Tibial artery (tissue), 4 donors: ENCODE measurements around the gene RPA1.
"Not testable (repeated sequence)": the region's sequence is repeated elsewhere in the genome, so short reads cannot be mapped to it uniquely, and the experiment has no call there.

Experiments used
- DNase-seq, 2 donors: peaks; one replicate each; pipeline ENCODE4 v3.0.0-alpha.2; 2019
- H3K27ac ChIP-seq, 2 donors: fragments of 200-600 bp; sonication (generic) in 1 of 2; 1 replicate in 1 of 2; 2 replicates in 1 of 2; pipeline ENCODE4 v1.5.1; 2018 to 2019; ENCODE audit warnings: mild to moderate bottlenecking in 1 of 2
- H3K27me3 ChIP-seq, 2 donors: fragments of 200-600 bp; sonication (generic) in 1 of 2; one replicate each; pipeline versions ENCODE4 v1.5.1 to v1.6.0; 2016 to 2019
- H3K36me3 ChIP-seq, 3 donors: fragments of 200-600 bp; sonication (generic) in 2 of 3; one replicate each; pipeline ENCODE4 v1.5.1; 2016 to 2019; ENCODE audit warnings: mild to moderate bottlenecking in 2 of 3
- H3K4me1 ChIP-seq, 4 donors: fragments of 200-600 bp; sonication (generic) in 2 of 4; 1 replicate in 3 of 4; 2 replicates in 1 of 4; pipeline ENCODE4 v1.5.1; 2016 to 2019
- H3K4me3 ChIP-seq, 2 donors: fragments of 200-600 bp; sonication (generic) in 1 of 2; 1 replicate in 1 of 2; 2 replicates in 1 of 2; pipeline ENCODE4 v1.5.1; 2018 to 2019; ENCODE audit warnings: mild to moderate bottlenecking in 2 of 2
- H3K9me3 ChIP-seq, 3 donors: fragments of 200-600 bp; sonication (generic) in 1 of 3; one replicate each; pipeline ENCODE4 v1.5.1; 2016 to 2019
- CTCF ChIP-seq, 2 experiments: fragments of 200-600 bp in 1 of 2; fragments of 450-650 bp in 1 of 2; IDR thresholded peaks; one replicate each; pipeline ENCODE4 v1.5.1; 2017 to 2019; ENCODE audit warnings: antibody characterized with exemption in 2 of 2, mild to moderate bottlenecking in 1 of 2, moderate library complexity in 1 of 2
- intact Hi-C: fragments of 100-400 bp; cut with DNase I; formaldehyde crosslinking; loops from one replicate; pipeline ENCODE4 v1.15.0; 2023; ENCODE audit warnings: low total_unique reads

RPA1 gene

GRCh38 chr17:1803280-1803679, 26.5 kb upstream of the RPA1 start:
- TF ChIP-seq CTCF (IDR thresholded peaks at IDR 0.05), result no peak

DNA sequence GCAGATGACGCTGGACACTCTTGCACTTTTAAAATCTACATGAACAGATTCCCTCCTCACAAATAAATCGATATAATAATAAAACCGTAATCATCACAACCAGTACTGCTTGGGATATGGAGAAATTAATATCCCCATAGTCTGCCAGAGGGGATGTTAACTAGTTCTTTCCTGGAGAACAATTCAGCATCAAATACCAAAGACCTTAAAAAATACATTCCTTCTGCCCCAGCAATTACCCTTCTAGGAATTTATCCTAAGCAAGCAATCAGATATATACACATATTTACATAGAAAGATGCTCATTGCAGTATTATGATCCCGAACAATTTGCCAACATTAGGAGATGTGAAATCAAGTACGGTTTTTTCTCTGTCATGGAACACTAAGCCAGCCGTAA, 21.9 kb upstream of the RPA1 start:
- H3K36me3 ChIP-seq, result peaks cover 9 to 45% (median 35%) of the 10 kb centered on the region in 3 donors
- intact Hi-C loops, result no loop called here

More at GRCh38 chr17:1803280-1803679, 26.5 kb upstream of the RPA1 start:
- intact Hi-C loops, result no loop called here
- Histone ChIP-seq H3K27me3 (no peaks in the 10 kb centered on the region), H3K36me3 (peaks cover 6 to 52% (median 30%) of the 10 kb centered on the region in 3 donors), H3K4me1 (peaks cover 0 to 3% (median 0%) of the 10 kb centered on the region in 4 donors), H3K4me3 (no peak overlapping the region), H3K27ac (no peak overlapping the region), H3K9me3 (no peaks in the 10 kb centered on the region)
- no peak for DNase-seq

DNA sequence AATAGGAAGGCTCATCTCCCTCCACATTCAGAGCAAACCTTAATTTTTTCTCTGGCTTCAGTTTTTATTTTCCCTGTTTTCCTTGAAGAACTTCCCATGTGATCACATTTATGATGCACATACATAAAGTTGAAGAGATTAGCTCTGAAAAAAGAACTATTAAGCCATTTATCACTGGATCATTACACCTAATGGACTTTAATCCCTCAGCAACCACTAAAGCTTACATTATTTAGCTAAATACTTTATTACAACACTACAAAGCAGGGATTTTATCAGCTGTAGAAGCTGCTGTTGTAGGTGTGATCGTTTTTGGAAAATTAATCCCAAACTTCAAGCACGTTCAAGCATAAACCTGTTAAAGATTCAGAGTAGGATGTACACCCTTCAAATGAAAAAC, 21.2 kb upstream of the RPA1 start:
- no peak for DNase-seq
- no peak for TF ChIP-seq CTCF (IDR thresholded peaks at IDR 0.05)
- Histone ChIP-seq H3K36me3 (peaks cover 9 to 37% (median 35%) of the 10 kb centered on the region in 3 donors), H3K27ac (no peak overlapping the region), H3K9me3 (no peaks in the 10 kb centered on the region), H3K4me3 (no peak overlapping the region), H3K27me3 (no peaks in the 10 kb centered on the region), H3K4me1 (no peaks in the 10 kb centered on the region)
- intact Hi-C loops, result no loop called here

More for the DNA sequence above, 21.9 kb upstream of the RPA1 start:
- H3K4me1 ChIP-seq, result no peaks in the 10 kb centered on the region
- no peak overlapping the region for H3K4me3 ChIP-seq
- H3K27ac ChIP-seq, result no peak overlapping the region
- TF ChIP-seq CTCF (IDR thresholded peaks at IDR 0.05), result no peak
- H3K9me3 ChIP-seq, result no peaks in the 10 kb centered on the region
- no peaks in the 10 kb centered on the region for H3K27me3 ChIP-seq
- DNase-seq, result no peak

DNA sequence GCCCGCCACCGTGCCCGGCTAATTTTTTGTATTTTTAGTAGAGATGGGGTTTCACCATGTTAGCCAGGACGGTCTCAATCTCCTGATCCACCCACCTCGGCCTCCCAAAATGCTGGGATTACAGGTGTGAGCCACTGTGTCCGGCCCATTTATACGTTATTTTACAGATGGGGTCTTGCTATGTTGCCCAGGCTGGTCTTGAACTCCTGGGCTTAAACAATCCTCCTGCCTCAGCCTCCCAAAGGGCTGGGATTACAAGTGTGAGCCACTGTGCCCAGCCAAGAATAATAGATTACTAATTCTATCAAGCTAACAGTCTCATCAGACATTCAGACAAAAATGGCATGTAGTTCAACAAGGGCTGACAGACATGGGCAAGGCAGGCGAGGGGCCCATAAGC, 20.0 kb upstream of the RPA1 start:
- H3K27ac ChIP-seq, H3K4me3 ChIP-seq, H3K27me3 ChIP-seq, DNase-seq, H3K9me3 ChIP-seq, intact Hi-C loops, H3K4me1 ChIP-seq: not testable (repeated sequence)
- peaks cover 9 to 36% (median 25%) of the 10 kb centered on the region in 3 donors for H3K36me3 ChIP-seq

DNA sequence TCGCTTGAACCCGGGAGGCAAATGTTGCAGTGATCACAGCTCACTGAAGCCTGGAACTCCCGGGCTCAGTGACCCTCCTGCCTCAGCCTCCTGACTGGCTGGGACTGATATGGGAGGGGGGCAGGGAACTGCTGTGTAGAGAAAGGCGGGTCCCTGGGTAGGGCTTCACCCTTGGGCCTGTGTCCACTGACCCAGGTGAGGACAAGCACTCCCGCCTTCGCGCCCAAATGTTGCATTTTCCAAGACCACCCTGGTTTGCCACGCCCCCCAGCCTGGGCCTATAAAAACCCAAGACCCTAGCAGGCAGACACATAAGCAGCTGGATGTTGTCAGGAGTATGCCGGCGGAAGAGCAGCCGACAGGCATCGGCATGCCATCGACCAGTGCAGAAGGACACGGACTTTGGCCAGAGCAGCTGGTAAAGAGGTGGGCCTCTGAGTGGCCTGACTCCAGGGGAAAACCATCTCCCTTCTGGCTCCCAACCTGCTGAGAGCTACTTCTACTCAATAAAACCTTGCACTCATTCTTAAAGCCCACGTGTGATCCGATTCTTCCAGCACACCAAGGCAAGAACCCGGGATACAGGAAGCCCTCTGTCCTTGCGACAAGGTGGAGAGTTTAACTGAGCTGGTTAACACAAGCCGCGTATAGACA, 19.2 kb upstream of the RPA1 start:
- Histone ChIP-seq H3K9me3 (no peaks in the 10 kb centered on the region), H3K4me1 (no peaks in the 10 kb centered on the region), H3K27ac (no peak overlapping the region), H3K27me3 (no peaks in the 10 kb centered on the region), H3K4me3 (no peak overlapping the region), H3K36me3 (peaks cover 9 to 36% (median 25%) of the 10 kb centered on the region in 3 donors)
- intact Hi-C loops, result no loop called here
- no peak for TF ChIP-seq CTCF (IDR thresholded peaks at IDR 0.05)
- no peak for DNase-seq

- DNase-seq, result peak in 1 of 2 donors; percentile 42
- no peaks in the 10 kb centered on the region for H3K9me3 ChIP-seq
- no peak for TF ChIP-seq CTCF (IDR thresholded peaks at IDR 0.05)
Measured at GRCh38 chr17:1813088-1813487, 16.7 kb upstream of the RPA1 start.

More at GRCh38 chr17:1813088-1813487, 16.7 kb upstream of the RPA1 start:
- intact Hi-C loops, result no loop called here
- H3K4me1 ChIP-seq, result no peaks in the 10 kb centered on the region
- no peak overlapping the region for H3K27ac ChIP-seq
- no peaks in the 10 kb centered on the region for H3K27me3 ChIP-seq
- peaks cover 9 to 36% (median 25%) of the 10 kb centered on the region in 3 donors for H3K36me3 ChIP-seq
- H3K4me3 ChIP-seq, result no peak overlapping the region
